H1 (cell line): ENCODE data around the gene C2orf81. TPM values are rescaled to one million over a fixed set of nuclear protein-coding genes. Genes with fewer than 3 reads are reported as not detected.

Experiments
- CTCF ChIA-PET: fragments of 300-600 bp; sonication (Branson Sonifier 250); formaldehyde crosslinking; loops from one replicate; lab custom pipeline; 2021; ENCODE audit not compliant: partially characterized antibody; lab: Charles Lee
- POLR2A ChIA-PET: fragments of 300-600 bp; sonication (Branson Sonifier 250); formaldehyde crosslinking; loops from one replicate; lab custom pipeline; 2021; ENCODE audit warnings: inconsistent platforms; ENCODE audit not compliant: partially characterized antibody; lab: Charles Lee
- DNase-seq, 2 experiments: peaks; one replicate each; pipeline versions ENCODE4 v3.0.0 to v3.0.0-alpha.2; 2010 to 2022; ENCODE audit warnings: low spot score in 2 of 2, low read depth in 1 of 2, mixed read lengths in 1 of 2
- FAIRE-seq: peaks from 2 replicates; lab custom pipeline; 2011; peaks lifted over from hg19 to GRCh38; lab: Jason Lieb, UNC
- H2AFZ ChIP-seq: 2 replicates; pipeline ENCODE4 v1.8.1; 2012; ENCODE audit warnings: low read length, inconsistent platforms
- H2AK5ac ChIP-seq: 2 replicates; pipeline ENCODE4 v1.6.1; 2013; ENCODE audit warnings: low read depth, low read length
- H2BK120ac ChIP-seq: replicated peaks from 2 replicates; pipeline ENCODE3; 2013; ENCODE audit warnings: low read depth, low read length, inconsistent platforms
- H2BK12ac ChIP-seq: 2 replicates; pipeline ENCODE4 v1.6.1; 2013; ENCODE audit warnings: low read depth, low read length
- H2BK15ac ChIP-seq: 2 replicates; pipeline ENCODE4 v1.6.1; 2013; ENCODE audit warnings: low read length
- H2BK20ac ChIP-seq: 2 replicates; pipeline ENCODE4 v1.6.1; 2013; ENCODE audit warnings: low read length
- H2BK5ac ChIP-seq: 2 replicates; pipeline ENCODE4 v1.6.1; 2013; ENCODE audit warnings: low read depth, low read length
- H3K14ac ChIP-seq: 2 replicates; pipeline ENCODE4 v1.6.1; 2013; ENCODE audit warnings: inconsistent platforms; ENCODE audit not compliant: insufficient read length
- H3K18ac ChIP-seq: 2 replicates; pipeline ENCODE4 v1.6.1; 2013; ENCODE audit warnings: low read length; ENCODE audit errors: extremely low read depth
- H3K23ac ChIP-seq: 2 replicates; pipeline ENCODE4 v1.6.1; 2013; ENCODE audit warnings: inconsistent platforms; ENCODE audit not compliant: insufficient read length
- H3K23me2 ChIP-seq: 2 replicates; pipeline ENCODE4 v1.6.1; 2013; ENCODE audit warnings: low read depth, low read length
- H3K27ac ChIP-seq: 2 replicates; pipeline ENCODE4 v1.6.1; 2011; ENCODE audit warnings: low read depth, low read length, inconsistent platforms
- H3K27me3 ChIP-seq, 4 experiments: replicated peaks in 1 of 4; 1 replicate in 1 of 4; 2 replicates in 3 of 4; pipeline versions ENCODE4 v1.6.1 to v1.8.1; 2011 to 2013; ENCODE audit warnings: low read length in 3 of 4, mild to moderate bottlenecking in 3 of 4, inconsistent platforms in 2 of 4, mixed read lengths in 2 of 4, moderate library complexity in 1 of 4; ENCODE audit not compliant: control insufficient read depth in 3 of 4, insufficient read depth in 3 of 4; ENCODE audit errors: extremely low read depth in 1 of 4
- H3K36me3 ChIP-seq, 4 experiments: 2 replicates each; pipeline versions ENCODE4 v1.6.1 to v1.8.1; 2011 to 2013; ENCODE audit warnings: mild to moderate bottlenecking in 4 of 4, low read length in 3 of 4, moderate library complexity in 2 of 4, control low read depth in 1 of 4, inconsistent platforms in 1 of 4; ENCODE audit not compliant: insufficient read depth in 4 of 4, control insufficient read depth in 2 of 4
- H3K4ac ChIP-seq: replicated peaks from 2 replicates; pipeline ENCODE3; 2013; ENCODE audit warnings: low read length, low read depth, mixed read lengths, inconsistent platforms; ENCODE audit not compliant: insufficient read length
- H3K4me1 ChIP-seq, 4 experiments: replicated peaks in 1 of 4; 1 replicate in 1 of 4; 2 replicates in 3 of 4; pipeline versions ENCODE4 v1.6.1 to v1.8.1; 2011 to 2013; ENCODE audit warnings: low read length in 3 of 4, inconsistent platforms in 2 of 4, mixed read lengths in 1 of 4; ENCODE audit not compliant: insufficient read depth in 4 of 4, control insufficient read depth in 3 of 4
- H3K4me2 ChIP-seq, 2 experiments: 2 replicates each; pipeline versions ENCODE4 v1.6.1 to v1.8.1; 2011 to 2013; ENCODE audit warnings: low read depth in 2 of 2, low read length in 2 of 2, control low read depth in 1 of 2, inconsistent platforms in 1 of 2, mild to moderate bottlenecking in 1 of 2; ENCODE audit not compliant: insufficient read depth in 1 of 2
- H3K4me3 ChIP-seq, 4 experiments: fragments of 200-600, 300-600 bp in 1 of 4; sonication (generic), shearing (Covaris generic), sonication (Bioruptor Twin) in 1 of 4; 2 replicates each; pipeline versions ENCODE4 v1.5.1 to v1.8.1; 2011 to 2016; ENCODE audit warnings: low read length in 4 of 4, low read depth in 3 of 4, control low read depth in 2 of 4, inconsistent platforms in 2 of 4, mild to moderate bottlenecking in 2 of 4, mixed read lengths in 1 of 4, moderate library complexity in 1 of 4; ENCODE audit not compliant: insufficient read depth in 2 of 4; ENCODE audit errors: extremely low read depth in 1 of 4
- H3K56ac ChIP-seq: replicated peaks from 2 replicates; pipeline ENCODE3; 2013; ENCODE audit warnings: low read depth, mild to moderate bottlenecking, mixed read lengths, low read length, inconsistent platforms; ENCODE audit not compliant: insufficient read length
- H3K79me1 ChIP-seq: 2 replicates; pipeline ENCODE4 v1.6.1; 2013; ENCODE audit warnings: low read depth, low read length, control low read depth
- H3K79me2 ChIP-seq, 2 experiments: 2 replicates each; pipeline versions ENCODE4 v1.6.1 to v1.8.1; 2012 to 2013; ENCODE audit warnings: low read length in 2 of 2, mild to moderate bottlenecking in 2 of 2, inconsistent platforms in 1 of 2; ENCODE audit not compliant: insufficient read depth in 2 of 2, control insufficient read depth in 1 of 2
- H3K9ac ChIP-seq, 4 experiments: replicated peaks in 1 of 4; 1 replicate in 1 of 4; 2 replicates in 3 of 4; pipeline versions ENCODE4 v1.6.1 to v1.8.1; 2011 to 2013; ENCODE audit warnings: low read depth in 3 of 4, low read length in 3 of 4, control low read depth in 2 of 4, mild to moderate bottlenecking in 2 of 4, moderate library complexity in 2 of 4, inconsistent platforms in 1 of 4; ENCODE audit errors: extremely low read depth in 1 of 4
- H3K9me3 ChIP-seq, 2 experiments: 2 replicates each; pipeline versions ENCODE4 v1.6.1 to v1.8.1; 2012 to 2013; ENCODE audit warnings: mild to moderate bottlenecking in 2 of 2, moderate library complexity in 2 of 2, control low read depth in 1 of 2, inconsistent platforms in 1 of 2, low read depth in 1 of 2, low read length in 1 of 2, mixed read lengths in 1 of 2; ENCODE audit not compliant: insufficient read depth in 2 of 2
- H4K20me1 ChIP-seq, 2 experiments: replicated peaks in 1 of 2; 2 replicates each; pipeline versions ENCODE3 to v1.8.1; 2011 to 2013; ENCODE audit warnings: inconsistent platforms in 2 of 2, low read length in 2 of 2, mild to moderate bottlenecking in 1 of 2; ENCODE audit not compliant: insufficient read depth in 2 of 2, control insufficient read depth in 1 of 2
- H4K5ac ChIP-seq: 2 replicates; pipeline ENCODE4 v1.6.1; 2013; ENCODE audit warnings: low read length, low read depth, mixed read lengths, inconsistent platforms; ENCODE audit not compliant: insufficient read length
- H4K8ac ChIP-seq: 2 replicates; pipeline ENCODE4 v1.8.0; 2013; ENCODE audit warnings: mild to moderate bottlenecking, moderate library complexity, low read length, inconsistent platforms; ENCODE audit not compliant: insufficient read depth; ENCODE audit errors: extremely low read depth
- H4K91ac ChIP-seq: replicated peaks from 2 replicates; pipeline ENCODE3; 2013; ENCODE audit warnings: low read length, mixed read lengths, inconsistent platforms; ENCODE audit not compliant: insufficient read length
- ATF2 ChIP-seq: IDR thresholded peaks from 2 replicates; pipeline ENCODE4 v1.6.1; 2012; ENCODE audit warnings: low read length, inconsistent platforms
- BACH1 ChIP-seq: IDR thresholded peaks from 2 replicates; pipeline ENCODE4 v1.6.1; 2012; ENCODE audit warnings: low read length, improper control_type of control experiment
- JUND ChIP-seq: IDR thresholded peaks from 2 replicates; pipeline ENCODE4 v1.6.1; 2011; ENCODE audit warnings: mild to moderate bottlenecking, improper control_type of control experiment, low read length
- WGBS, 2 experiments: shearing (Covaris generic) in 1 of 2; methylation state at CpG; one replicate each; pipeline versions ENCODE4 v1.1.6 to v1.1.7; 2013 to 2015; ENCODE audit warnings: low lambda C conversion rate in 2 of 2, mixed read lengths in 2 of 2, inconsistent platforms in 1 of 2, low coverage in 1 of 2, missing lambda C conversion rate in 1 of 2; ENCODE audit not compliant: insufficient replicate concordance in 2 of 2, insufficient coverage in 1 of 2, insufficient read length in 1 of 2; ENCODE audit errors: extremely low coverage in 1 of 2, missing lambda C conversion rate in 1 of 2; 5-methylcytosine and 5-hydroxymethylcytosine counted together
- polyA plus RNA-seq, 7 experiments: library from polyadenylated mRNA; depleted of rRNA in 3 of 7; stranded (reverse) in 5 of 7; unstranded in 2 of 7; fragments of >200 nt in 5 of 7; fragments of 200-250 nt in 2 of 7; gene quantifications; 1 replicate in 5 of 7; 2 replicates in 1 of 7; 4 replicates in 1 of 7; pipeline versions ENCODE4 v1.2.1 to v1.2.3, GENCODE V29; 2011 to 2013; ENCODE audit warnings: missing spikeins in 2 of 7, mixed read lengths in 2 of 7
- total RNA-seq: library from RNA; stranded (reverse); fragmentation: NEBNext Ultra II Directional; extraction: Animal tissue kit (Norgen Biotek cat#: 25700); gene quantifications from 2 replicates; pipeline ENCODE4 v1.2.1, GENCODE V29; 2021

C2orf81 gene
- total and polyA plus RNA-seq, 2 of the 8 experiments (the other 6 are each of a cell fraction or from before 2014, with no cell fraction given), result 1.6 to 3.3 TPM

- POLR2A ChIA-PET, result interaction anchor here (0.6 to 3.3 kb wide), 16 partner anchors 8 to 390 kb away, joined by 3 to 16 read pairs (median 5); partner anchors contain the start of genes DCTN1 and RTKN
- Histone ChIP-seq H3K4ac (no peak overlapping the region), H3K79me1 (peaks cover 13% of the 10 kb centered on the region), H3K23me2 (peaks cover 6% of the 10 kb centered on the region), H3K79me2 (peaks cover 15 to 57% of the 10 kb centered on the region in 2 experiments), H4K5ac (no peak overlapping the region), H3K4me2 (peak overlapping the region; percentile 90 to 92), H2BK20ac (no peak overlapping the region), H3K9ac (peak overlapping the region in 1 of 4 experiments; percentile 77; a peak in 1 of 7 replicates), H2BK12ac (no peak overlapping the region), H2AFZ (no peak overlapping the region), H3K27me3 (no peaks in the 10 kb centered on the region), H3K9me3 (no peaks in the 10 kb centered on the region), H3K18ac (no peak overlapping the region), H3K4me3 (peak overlapping the region; percentile 86 to 96 (median 90)), H2BK5ac (no peak overlapping the region), H2BK120ac (no peak overlapping the region), H2AK5ac (no peak overlapping the region), H3K36me3 (peaks cover 0 to under 1% (median 0%) of the 10 kb centered on the region in 4 experiments; a peak in 1 of 8 replicates), H4K20me1 (peaks cover 6 to 11% of the 10 kb centered on the region in 2 experiments), H2BK15ac (no peak overlapping the region), H3K56ac (no peak overlapping the region), H3K14ac (no peak overlapping the region), H3K23ac (no peak overlapping the region), H3K27ac (no peak overlapping the region), H4K8ac (no peak overlapping the region), H3K4me1 (peaks cover 0 to 3% (median 0%) of the 10 kb centered on the region in 4 experiments; a peak in 4 of 7 replicates), H4K91ac (no peak overlapping the region)
- WGBS, 2 experiments, result 52% methylated on average over 5 of the region's 5 CpGs; no CpG with 5 or more reads in 1 of the 2 experiments
- DNase-seq (no peak), FAIRE-seq (no peak)
- CTCF ChIA-PET, result interaction anchor here (0.5 to 6.1 kb wide), 16 partner anchors 9 to 254 kb away, joined by 3 to 49 read pairs (median 6); partner anchors contain the start of genes DCTN1, INO80B and MTHFD2
- TF ChIP-seq ATF2, result no peak
- TF ChIP-seq JUND, result no peak
- no peak for TF ChIP-seq BACH1
These were observed 30.8 kb downstream of the C2orf81 start for GRCh38 chr2:74390606-74391005.
